GM19193 (cell line): ENCODE data around the gene PREX1.

Experiments
- POLR2A ChIP-seq: IDR thresholded peaks from 4 replicates; pipeline ENCODE4 v1.6.1; 2011; ENCODE audit not compliant: insufficient read depth, insufficient read length; ENCODE audit errors: extremely low read depth

Gene PREX1

GRCh38 chr20:48657426-48658197, 170.2 kb downstream of the PREX1 start:
- TF ChIP-seq POLR2A = no peak

- TF ChIP-seq POLR2A = no peak
Measured at GRCh38 chr20:48656661-48657211, 171.1 kb downstream of the PREX1 start.

GRCh38 chr20:48656137-48656536, 171.7 kb downstream of the PREX1 start:
- TF ChIP-seq POLR2A = no peak

- no peak for TF ChIP-seq POLR2A
Measured at GRCh38 chr20:48653706-48654051, 174.1 kb downstream of the PREX1 start.

GRCh38 chr20:48652961-48653705, 174.7 kb downstream of the PREX1 start:
- TF ChIP-seq POLR2A = no peak

GRCh38 chr20:48651960-48652359, 175.8 kb downstream of the PREX1 start:
- TF ChIP-seq POLR2A = no peak

- no peak for TF ChIP-seq POLR2A
Measured at GRCh38 chr20:48651271-48651670, 176.5 kb downstream of the PREX1 start.

GRCh38 chr20:48649868-48650267, 177.9 kb downstream of the PREX1 start:
- TF ChIP-seq POLR2A = no peak

GRCh38 chr20:48649104-48649626, 178.6 kb downstream of the PREX1 start:
- TF ChIP-seq POLR2A = no peak

GRCh38 chr20:48648482-48649051, 179.2 kb downstream of the PREX1 start:
- TF ChIP-seq POLR2A = no peak

- no peak for TF ChIP-seq POLR2A
Measured at GRCh38 chr20:48647858-48648257, 179.9 kb downstream of the PREX1 start.

- no peak for TF ChIP-seq POLR2A
Measured at GRCh38 chr20:48645666-48646065, 182.1 kb downstream of the PREX1 start.

- TF ChIP-seq POLR2A = no peak
Measured at GRCh38 chr20:48644286-48644828, 183.4 kb downstream of the PREX1 start.

GRCh38 chr20:48642105-48642880, 185.5 kb downstream of the PREX1 start:
- no peak for TF ChIP-seq POLR2A
